CD4-positive, alpha-beta T cell (primary cell): ENCODE measurements around the gene TDRKH. TPM values are rescaled to one million over a fixed set of nuclear protein-coding genes. Genes with fewer than 3 reads are reported as not detected.

Experiments used
- ATAC-seq: fragments of 200-7000 bp; cut with Tn5 transposase; one replicate; pipeline ENCODE4 v1.10.0; 2022; ENCODE audit warnings: mild to moderate bottlenecking; ENCODE audit not compliant: poor library complexity
- CTCF ChIA-PET: fragments of 350-600 bp; sonication (Branson Sonifier 250); formaldehyde crosslinking; loops from one replicate; lab custom pipeline; 2021; ENCODE audit warnings: antibody characterized with exemption, inconsistent platforms; lab: Charles Lee
- POLR2A ChIA-PET: fragments of 350-600 bp; sonication (Branson Sonifier 250); formaldehyde crosslinking; loops from one replicate; lab custom pipeline; 2021; ENCODE audit warnings: antibody characterized with exemption, inconsistent platforms; lab: Charles Lee
- DNase-seq, 14 experiments: peaks; one replicate each; pipeline ENCODE4 v3.0.0-alpha.2; 2013 to 2020; ENCODE audit warnings: mixed read lengths in 2 of 14
- H3K27ac ChIP-seq, 2 donors: one replicate each; pipeline versions ENCODE4 v1.5.1 to v1.7.0; 2013; ENCODE audit warnings: low read length in 2 of 2, low read depth in 1 of 2, mild to moderate bottlenecking in 1 of 2
- H3K27me3 ChIP-seq, 2 experiments: 1 replicate in 1 of 2; 2 replicates in 1 of 2; pipeline versions ENCODE4 v1.6.1 to v1.7.0; 2013; ENCODE audit warnings: low read length in 2 of 2, control low read depth in 1 of 2, mild to moderate bottlenecking in 1 of 2, moderate library complexity in 1 of 2; ENCODE audit not compliant: insufficient read depth in 2 of 2, control insufficient read depth in 1 of 2
- H3K36me3 ChIP-seq: one replicate; pipeline ENCODE4 v1.6.1; 2013; ENCODE audit warnings: low read length, control low read depth; ENCODE audit not compliant: insufficient read depth
- H3K4me1 ChIP-seq: one replicate; pipeline ENCODE4 v1.6.1; 2013; ENCODE audit warnings: low read length, control low read depth; ENCODE audit not compliant: insufficient read depth
- H3K4me3 ChIP-seq: one replicate; pipeline ENCODE4 v1.5.1; 2013; ENCODE audit warnings: mild to moderate bottlenecking, low read length, moderate library complexity
- H3K9me3 ChIP-seq, 2 experiments: 1 replicate in 1 of 2; 2 replicates in 1 of 2; pipeline versions ENCODE4 v1.6.1 to v1.7.0; 2013; ENCODE audit warnings: low read length in 2 of 2, mild to moderate bottlenecking in 2 of 2, control low read depth in 1 of 2, moderate library complexity in 1 of 2; ENCODE audit not compliant: control insufficient read depth in 1 of 2, insufficient read depth in 1 of 2
- H3K27ac Mint-ChIP-seq: one replicate; pipeline ENCODE4 v1.8.0; 2020; ENCODE audit warnings: mixed read lengths
- H3K27me3 Mint-ChIP-seq: one replicate; pipeline ENCODE4 v1.8.0; 2021; ENCODE audit warnings: mixed read lengths
- H3K36me3 Mint-ChIP-seq: one replicate; pipeline ENCODE4 v1.8.0; 2021; ENCODE audit warnings: low read depth, mixed read lengths
- H3K4me1 Mint-ChIP-seq: one replicate; pipeline ENCODE4 v1.8.0; 2021; ENCODE audit warnings: low read depth, mixed read lengths
- H3K4me3 Mint-ChIP-seq: one replicate; pipeline ENCODE4 v1.8.0; 2020; ENCODE audit warnings: mild to moderate bottlenecking, mixed read lengths
- H3K9me3 Mint-ChIP-seq: one replicate; pipeline ENCODE4 v1.8.0; 2020; ENCODE audit warnings: mixed read lengths
- intact Hi-C, 2 experiments: fragments of 100-400 bp; cut with DNase I in 1 of 2; cut with micrococcal nuclease in 1 of 2; formaldehyde crosslinking; loops; one replicate each; pipeline versions ENCODE4 v1.15.1 to v1.9.0; 2023 to 2025; cut with DNase I, micrococcal nuclease
- total RNA-seq, 174 experiments: library from RNA in 2 of 174; stranded (reverse) in 2 of 174; gene quantifications; one replicate each; pipeline ENCODE4 v1.2.3 and lab custom pipeline; 2021 to 2026
- TF ChIP-seq, protein P1 (sequence below): fragments of 200-600 bp; IDR thresholded peaks from one replicate; pipeline ENCODE4 v1.8.0; 2022; ENCODE audit warnings: antibody characterized with exemption, mild to moderate bottlenecking

The TDRKH gene
- total RNA-seq, 2 experiments from 2014 or later: 6.1 to 6.4 TPM

DNA sequence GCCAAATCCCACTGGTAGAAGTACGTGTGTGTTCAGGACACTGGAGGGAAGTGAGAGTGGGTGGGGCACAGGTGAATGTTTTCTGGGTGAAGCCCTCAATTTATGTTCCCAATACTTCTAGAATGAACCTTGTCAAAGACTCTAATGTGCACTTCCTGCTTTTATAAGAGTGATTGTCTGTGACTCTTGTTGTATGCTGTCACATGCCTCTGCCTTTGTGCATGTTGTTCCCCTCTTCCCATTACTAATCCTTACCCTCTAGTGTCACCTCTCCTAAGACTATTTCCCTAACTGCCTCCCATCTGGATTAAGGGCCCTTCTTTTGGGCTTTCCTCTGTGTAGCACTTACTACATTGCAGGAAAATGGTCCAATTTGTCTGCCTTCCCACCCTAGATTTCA lies 17.5 kb upstream of the TDRKH start:
- Mint-ChIP-seq H3K4me1 (peaks cover 6% of the 10 kb centered on the region), H3K4me3 (no peak overlapping the region), H3K27ac (no peak overlapping the region), H3K9me3 (no peaks in the 10 kb centered on the region), H3K36me3 (no peaks in the 10 kb centered on the region), H3K27me3 (no peaks in the 10 kb centered on the region)
- no peaks in the 10 kb centered on the region for H3K27me3 ChIP-seq
- peaks cover 9% of the 10 kb centered on the region for H3K4me1 ChIP-seq
- no peak for DNase-seq
- peaks cover 12% of the 10 kb centered on the region for H3K36me3 ChIP-seq
- intact Hi-C loops: no loop called here
- CTCF ChIA-PET: no interaction called here
- ATAC-seq: no peak
- POLR2A ChIA-PET: interaction anchor here (0.9 kb wide), 1 partner anchor 17 kb away, joined by 3 read pairs; the partner anchor contains the start of gene TDRKH
- no peaks in the 10 kb centered on the region for H3K9me3 ChIP-seq
- TF ChIP-seq, protein P1, sequence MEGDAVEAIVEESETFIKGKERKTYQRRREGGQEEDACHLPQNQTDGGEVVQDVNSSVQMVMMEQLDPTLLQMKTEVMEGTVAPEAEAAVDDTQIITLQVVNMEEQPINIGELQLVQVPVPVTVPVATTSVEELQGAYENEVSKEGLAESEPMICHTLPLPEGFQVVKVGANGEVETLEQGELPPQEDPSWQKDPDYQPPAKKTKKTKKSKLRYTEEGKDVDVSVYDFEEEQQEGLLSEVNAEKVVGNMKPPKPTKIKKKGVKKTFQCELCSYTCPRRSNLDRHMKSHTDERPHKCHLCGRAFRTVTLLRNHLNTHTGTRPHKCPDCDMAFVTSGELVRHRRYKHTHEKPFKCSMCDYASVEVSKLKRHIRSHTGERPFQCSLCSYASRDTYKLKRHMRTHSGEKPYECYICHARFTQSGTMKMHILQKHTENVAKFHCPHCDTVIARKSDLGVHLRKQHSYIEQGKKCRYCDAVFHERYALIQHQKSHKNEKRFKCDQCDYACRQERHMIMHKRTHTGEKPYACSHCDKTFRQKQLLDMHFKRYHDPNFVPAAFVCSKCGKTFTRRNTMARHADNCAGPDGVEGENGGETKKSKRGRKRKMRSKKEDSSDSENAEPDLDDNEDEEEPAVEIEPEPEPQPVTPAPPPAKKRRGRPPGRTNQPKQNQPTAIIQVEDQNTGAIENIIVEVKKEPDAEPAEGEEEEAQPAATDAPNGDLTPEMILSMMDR: no peak
- H3K27ac ChIP-seq: no peak overlapping the region
- no peak overlapping the region for H3K4me3 ChIP-seq

DNA sequence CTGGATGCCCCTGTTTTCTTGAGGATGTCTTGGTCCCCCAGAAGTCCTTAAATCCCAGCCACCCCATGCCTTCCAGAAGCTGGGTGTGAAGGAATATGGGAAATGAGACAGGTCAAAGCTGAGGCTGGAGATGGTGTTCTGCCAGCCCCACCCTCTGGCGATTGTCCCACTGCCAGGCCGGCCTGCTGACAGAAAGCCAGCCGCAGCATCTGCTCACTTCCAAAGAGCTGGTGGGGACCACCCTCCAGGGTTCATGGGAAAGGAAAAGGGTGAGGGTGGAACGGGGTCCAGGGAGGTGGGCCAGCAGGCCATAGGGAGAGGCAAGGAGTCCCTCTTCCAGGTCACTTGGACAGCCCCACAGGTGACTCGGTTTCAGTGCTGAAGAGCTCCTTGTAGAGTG lies 16.8 kb upstream of the TDRKH start:
- intact Hi-C loops: no loop called here
- no peak overlapping the region for H3K27ac ChIP-seq
- H3K27me3 ChIP-seq: no peaks in the 10 kb centered on the region
- no peaks in the 10 kb centered on the region for H3K9me3 ChIP-seq
- Mint-ChIP-seq H3K9me3 (no peaks in the 10 kb centered on the region), H3K4me3 (no peak overlapping the region), H3K27ac (no peak overlapping the region), H3K36me3 (no peaks in the 10 kb centered on the region), H3K27me3 (no peaks in the 10 kb centered on the region), H3K4me1 (no peaks in the 10 kb centered on the region)
- POLR2A ChIA-PET: interaction anchor here (0.7 to 0.9 kb wide), 2 partner anchors 9 to 13 kb away, joined by 3 to 4 read pairs; no protein-coding TSS in a partner anchor
- H3K4me1 ChIP-seq: peaks cover 9% of the 10 kb centered on the region
- CTCF ChIA-PET: no interaction called here
- DNase-seq: no peak
- TF ChIP-seq, protein P1: no peak
- ATAC-seq: no peak
- no peak overlapping the region for H3K4me3 ChIP-seq
- H3K36me3 ChIP-seq: peaks cover 12% of the 10 kb centered on the region

DNA sequence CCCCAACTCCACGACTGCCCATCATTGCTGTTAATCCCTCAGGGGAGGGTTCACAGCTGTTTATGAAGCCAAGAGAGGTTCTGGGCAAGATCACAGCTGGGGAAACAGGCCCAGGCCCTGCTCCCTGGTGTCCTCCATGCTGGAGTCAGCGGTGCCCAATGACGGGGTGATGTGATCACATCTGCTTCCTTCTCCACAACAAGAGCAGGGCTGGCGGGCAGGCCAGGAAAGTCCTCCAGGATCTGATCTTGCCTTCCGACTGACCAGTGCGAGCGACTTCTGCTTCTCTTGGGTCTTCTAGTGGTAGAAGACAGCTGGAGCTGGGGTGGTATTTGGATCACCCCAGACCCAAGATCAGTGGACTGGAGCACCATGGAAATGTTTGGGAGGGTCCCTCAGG lies 15.9 kb upstream of the TDRKH start:
- ATAC-seq (no peak), DNase-seq (no peak)
- no peak overlapping the region for H3K4me3 Mint-ChIP-seq
- POLR2A ChIA-PET: interaction anchor here (0.9 to 1.2 kb wide), 2 partner anchors 10 to 15 kb away, joined by 3 to 4 read pairs; no protein-coding TSS in a partner anchor
- TF ChIP-seq, protein P1: no peak
- no peak overlapping the region for H3K27ac Mint-ChIP-seq
- H3K4me1 Mint-ChIP-seq: no peaks in the 10 kb centered on the region
- Histone ChIP-seq H3K4me3 (no peak overlapping the region), H3K4me1 (peaks cover 11% of the 10 kb centered on the region), H3K36me3 (peaks cover 12% of the 10 kb centered on the region), H3K9me3 (no peaks in the 10 kb centered on the region), H3K27me3 (no peaks in the 10 kb centered on the region), H3K27ac (no peak overlapping the region)
- CTCF ChIA-PET: no interaction called here
- intact Hi-C loops: no loop called here
- H3K36me3 Mint-ChIP-seq: no peaks in the 10 kb centered on the region
- H3K9me3 Mint-ChIP-seq: no peaks in the 10 kb centered on the region
- no peaks in the 10 kb centered on the region for H3K27me3 Mint-ChIP-seq
